Ishikawa (cell line): ENCODE measurements around the gene NUDT4.
A peak's percentile ranks its signal among the peaks of the same experiment; 100 is the strongest.

Experiments
- CEBPB ChIP-seq: IDR thresholded peaks from 2 replicates; pipeline ENCODE4 v1.6.1; 2012
- CREB1 ChIP-seq: IDR thresholded peaks from 2 replicates; pipeline ENCODE4 v1.6.1; 2012; ENCODE audit warnings: low read depth
- EGR1 ChIP-seq: IDR thresholded peaks from 2 replicates; pipeline ENCODE4 v1.6.1; 2012
- EP300 ChIP-seq: IDR thresholded peaks from 2 replicates; pipeline ENCODE4 v1.6.1; 2012; ENCODE audit warnings: borderline replicate concordance
- FOXM1 ChIP-seq: IDR thresholded peaks from 2 replicates; pipeline ENCODE4 v1.6.1; 2012; ENCODE audit warnings: low read depth, borderline replicate concordance
- MAX ChIP-seq: IDR thresholded peaks from 2 replicates; pipeline ENCODE4 v1.6.1; 2012
- NFIC ChIP-seq: IDR thresholded peaks from 2 replicates; pipeline ENCODE4 v1.6.1; 2012
- RAD21 ChIP-seq: IDR thresholded peaks from 2 replicates; pipeline ENCODE4 v1.6.1; 2012; ENCODE audit warnings: low read depth
- REST ChIP-seq: IDR thresholded peaks from 2 replicates; pipeline ENCODE4 v1.6.1; 2012; ENCODE audit warnings: low read depth, mild to moderate bottlenecking
- TAF1 ChIP-seq: IDR thresholded peaks from 2 replicates; pipeline ENCODE4 v1.6.1; 2012; ENCODE audit warnings: low read depth, mild to moderate bottlenecking
- TCF12 ChIP-seq: IDR thresholded peaks from 2 replicates; pipeline ENCODE4 v1.6.1; 2012; ENCODE audit warnings: low read depth
- TEAD4 ChIP-seq: IDR thresholded peaks from 2 replicates; pipeline ENCODE4 v1.6.1; 2012
- USF1 ChIP-seq: IDR thresholded peaks from 2 replicates; pipeline ENCODE4 v1.6.1; 2012
- YY1 ChIP-seq: IDR thresholded peaks from 2 replicates; pipeline ENCODE4 v1.6.1; 2012; ENCODE audit warnings: low read depth
- ZBTB7A ChIP-seq: IDR thresholded peaks from 2 replicates; pipeline ENCODE4 v1.6.1; 2012; ENCODE audit warnings: low read depth

The NUDT4 gene

GRCh38 chr12:93378998-93379325 lies 1.2 kb downstream of the NUDT4 start:
- TF ChIP-seq FOXM1 (no peak), MAX (no peak), CREB1 (no peak)

- TF ChIP-seq CREB1 (no peak), TEAD4 (no peak), FOXM1 (no peak), USF1 (no peak), YY1 (no peak), CEBPB (no peak), RAD21 (no peak), EGR1 (no peak), ZBTB7A (no peak), TAF1 (no peak), TCF12 (no peak), NFIC (no peak), REST (no peak)
These were observed 1.7 kb downstream of the NUDT4 start for GRCh38 chr12:93379326-93379980.

GRCh38 chr12:93379981-93380361 lies 2.2 kb downstream of the NUDT4 start:
- TF ChIP-seq MAX, result no peak
- no peak for TF ChIP-seq TAF1
- no peak for TF ChIP-seq REST
- no peak for TF ChIP-seq CREB1
- TF ChIP-seq FOXM1, result no peak
- no peak for TF ChIP-seq EGR1
- TF ChIP-seq ZBTB7A, result no peak
- no peak for TF ChIP-seq NFIC
- TF ChIP-seq EP300, result no peak
- TF ChIP-seq CEBPB, result no peak
- TF ChIP-seq TCF12, result no peak
- no peak for TF ChIP-seq USF1

GRCh38 chr12:93380480-93381121 lies 2.9 kb downstream of the NUDT4 start:
- no peak for TF ChIP-seq REST
- TF ChIP-seq RAD21, result peak; percentile 16; the same call in 1 of the 2 replicates
